Astrocyte of the cerebellum (primary cell): ENCODE results near the gene CCDC60.

Experiments used
- DNase-seq: peaks from one replicate; pipeline ENCODE4 v3.0.0-alpha.2; 2011; ENCODE audit warnings: low read depth
- H3K4me3 ChIP-seq: 2 replicates; pipeline ENCODE4 v1.5.1; 2011; ENCODE audit warnings: mild to moderate bottlenecking, low read depth, low read length, moderate library complexity
- in situ Hi-C: cut with HindIII; loops from 2 replicates; pipeline ENCODE4 v1.10.0; 2017; ENCODE audit warnings: low sequenced_read_pairs
- TF ChIP-seq, protein P1 (sequence below): IDR thresholded peaks from 2 replicates; pipeline ENCODE4 v1.5.1; 2012; ENCODE audit warnings: low read length, low read depth, moderate library complexity, mild to moderate bottlenecking; ENCODE audit errors: missing control alignments

The CCDC60 gene

GRCh38 chr12:119450771-119451170, 116.2 kb downstream of the CCDC60 start:
- no peak overlapping the region for H3K4me3 ChIP-seq
- in situ Hi-C loops, result no loop called here
- DNase-seq, result no peak
- TF ChIP-seq, protein P1, sequence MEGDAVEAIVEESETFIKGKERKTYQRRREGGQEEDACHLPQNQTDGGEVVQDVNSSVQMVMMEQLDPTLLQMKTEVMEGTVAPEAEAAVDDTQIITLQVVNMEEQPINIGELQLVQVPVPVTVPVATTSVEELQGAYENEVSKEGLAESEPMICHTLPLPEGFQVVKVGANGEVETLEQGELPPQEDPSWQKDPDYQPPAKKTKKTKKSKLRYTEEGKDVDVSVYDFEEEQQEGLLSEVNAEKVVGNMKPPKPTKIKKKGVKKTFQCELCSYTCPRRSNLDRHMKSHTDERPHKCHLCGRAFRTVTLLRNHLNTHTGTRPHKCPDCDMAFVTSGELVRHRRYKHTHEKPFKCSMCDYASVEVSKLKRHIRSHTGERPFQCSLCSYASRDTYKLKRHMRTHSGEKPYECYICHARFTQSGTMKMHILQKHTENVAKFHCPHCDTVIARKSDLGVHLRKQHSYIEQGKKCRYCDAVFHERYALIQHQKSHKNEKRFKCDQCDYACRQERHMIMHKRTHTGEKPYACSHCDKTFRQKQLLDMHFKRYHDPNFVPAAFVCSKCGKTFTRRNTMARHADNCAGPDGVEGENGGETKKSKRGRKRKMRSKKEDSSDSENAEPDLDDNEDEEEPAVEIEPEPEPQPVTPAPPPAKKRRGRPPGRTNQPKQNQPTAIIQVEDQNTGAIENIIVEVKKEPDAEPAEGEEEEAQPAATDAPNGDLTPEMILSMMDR, result no peak

DNA sequence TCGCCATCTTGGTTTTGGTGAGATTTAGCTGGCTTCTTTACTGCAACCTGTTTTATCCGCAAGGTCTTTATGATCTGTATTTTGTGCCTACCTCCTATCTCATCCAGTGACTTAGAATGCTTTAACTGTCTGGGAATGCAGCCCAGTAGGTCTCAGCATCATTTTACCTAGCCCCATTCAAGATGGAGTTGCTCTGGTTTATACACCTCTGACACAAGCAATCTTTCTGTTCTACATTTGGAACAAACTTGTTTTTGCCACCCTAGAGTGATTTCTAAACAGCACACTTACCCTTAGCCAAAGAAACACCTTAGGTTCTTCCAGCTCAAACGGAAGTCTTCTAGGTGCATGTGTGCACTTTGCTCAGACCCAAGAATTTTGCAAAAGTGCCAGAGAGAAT, 122.3 kb downstream of the CCDC60 start:
- in situ Hi-C loops, result no loop called here
- TF ChIP-seq, protein P1, result no peak
- H3K4me3 ChIP-seq, result no peak overlapping the region
- no peak for DNase-seq

DNA sequence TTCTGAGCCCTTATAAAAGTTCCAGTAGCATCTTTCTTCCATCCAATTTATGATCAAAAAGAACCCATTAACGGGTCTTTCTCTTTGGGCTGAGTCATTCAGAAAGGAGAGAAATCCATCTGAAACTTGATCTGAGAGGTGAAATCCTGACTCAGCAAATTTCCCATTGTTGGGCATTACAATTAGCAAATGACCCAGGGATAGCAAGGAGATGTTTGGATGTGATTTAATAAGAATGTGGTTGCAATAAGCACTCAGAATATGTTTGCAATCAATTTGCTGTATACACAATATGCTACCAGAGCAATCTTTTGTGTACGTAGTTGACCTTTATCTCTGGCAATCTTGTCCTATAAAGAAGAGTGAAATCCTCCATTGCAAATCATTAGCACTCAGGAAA, 122.7 kb downstream of the CCDC60 start:
- DNase-seq, result no peak
- no peak overlapping the region for H3K4me3 ChIP-seq
- in situ Hi-C loops, result no loop called here
- TF ChIP-seq, protein P1, result no peak

GRCh38 chr12:119459481-119459880, 125.0 kb downstream of the CCDC60 start:
- no peak overlapping the region for H3K4me3 ChIP-seq
- in situ Hi-C loops, result no loop called here
- DNase-seq, result no peak
- TF ChIP-seq, protein P1, result no peak

DNA sequence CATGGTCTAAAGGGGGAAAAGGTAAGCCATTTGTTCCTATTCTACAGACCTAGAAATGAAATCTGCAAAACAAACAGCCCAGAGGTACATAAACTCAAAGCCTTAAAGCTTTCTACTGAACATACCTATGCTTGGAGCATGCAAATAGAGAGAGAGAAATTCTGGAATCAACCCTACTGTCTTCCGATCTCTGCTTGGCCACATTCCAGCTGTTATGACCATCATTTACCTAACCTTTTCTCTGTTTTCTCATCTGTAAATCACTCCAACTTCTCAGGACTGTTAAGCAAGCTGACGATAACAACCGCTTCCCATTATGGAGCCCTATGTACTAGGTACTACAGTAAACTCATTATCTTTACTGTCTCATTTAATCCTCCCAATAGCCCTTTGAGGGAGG, 126.3 kb downstream of the CCDC60 start:
- TF ChIP-seq, protein P1, result no peak
- no peak for DNase-seq
- in situ Hi-C loops, result no loop called here
- H3K4me3 ChIP-seq, result no peak overlapping the region

DNA sequence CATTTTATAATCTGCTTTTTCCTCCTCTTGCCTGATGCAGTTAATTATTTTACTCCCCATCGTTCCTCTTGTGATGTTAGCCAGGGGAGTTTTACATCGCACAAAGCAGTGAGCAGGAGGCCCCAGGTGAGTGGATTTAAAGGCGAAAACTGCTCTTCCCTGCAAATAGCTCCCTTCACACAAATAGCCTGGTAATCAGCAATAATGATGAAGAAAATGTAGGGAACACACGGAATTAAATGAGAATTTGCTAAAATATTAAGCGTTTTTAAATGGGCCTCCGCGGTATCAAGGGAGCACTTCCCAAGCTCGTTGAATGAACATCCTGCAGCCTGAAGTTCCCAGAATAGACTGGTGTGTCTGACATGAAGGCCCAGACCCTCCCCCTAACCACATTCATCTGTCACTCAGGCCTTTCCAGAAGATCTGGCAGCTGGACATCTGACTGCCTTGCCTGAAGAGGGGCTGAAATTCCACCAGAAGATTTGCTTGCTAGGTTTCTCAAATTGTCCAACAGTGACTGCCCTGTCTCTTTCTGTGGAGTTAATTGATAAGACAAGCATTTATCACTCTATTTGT, 127.2 kb downstream of the CCDC60 start:
- no peak overlapping the region for H3K4me3 ChIP-seq
- in situ Hi-C loops, result no loop called here
- TF ChIP-seq, protein P1, result no peak
- no peak for DNase-seq
